ENCODE results near the gene APOO.

The APOO gene

GRCh38 chrX:23790155-23790497 lies 117.6 kb downstream of the APOO start:
- DNase-seq (ENCODE audit: extremely low spot score, insufficient read length, low read depth) (no peak), FAIRE-seq (no peak)

GRCh38 chrX:23789386-23790154 lies 118.2 kb downstream of the APOO start:
- DNase-seq (ENCODE audit: extremely low spot score, insufficient read length, low read depth) = no peak
- no peak for FAIRE-seq

GRCh38 chrX:23788946-23789345 lies 118.8 kb downstream of the APOO start:
- FAIRE-seq (no peak), DNase-seq (ENCODE audit: extremely low spot score, insufficient read length, low read depth) (no peak)

GRCh38 chrX:23788521-23788920 lies 119.2 kb downstream of the APOO start:
- peak; percentile 39 for FAIRE-seq
- DNase-seq (ENCODE audit: extremely low spot score, insufficient read length, low read depth) = no peak

- DNase-seq (ENCODE audit: extremely low spot score, insufficient read length, low read depth) = no peak
- no peak for FAIRE-seq
Observed at GRCh38 chrX:23787745-23788118, 120.0 kb downstream of the APOO start.

- DNase-seq (ENCODE audit: extremely low spot score, insufficient read length, low read depth) (no peak), FAIRE-seq (no peak)
Observed at GRCh38 chrX:23786268-23786815, 121.4 kb downstream of the APOO start.

GRCh38 chrX:23785580-23785979 lies 122.2 kb downstream of the APOO start:
- DNase-seq (ENCODE audit: extremely low spot score, insufficient read length, low read depth) (no peak), FAIRE-seq (no peak)

- FAIRE-seq (no peak), DNase-seq (ENCODE audit: extremely low spot score, insufficient read length, low read depth) (no peak)
Observed at GRCh38 chrX:23784470-23785331, 123.0 kb downstream of the APOO start.

- DNase-seq (ENCODE audit: extremely low spot score, insufficient read length, low read depth) (no peak), FAIRE-seq (peak; percentile 51)
Observed at GRCh38 chrX:23783589-23784469, 123.9 kb downstream of the APOO start.
